GM18951 (cell line): ENCODE data around the gene TUBA1B.
"Not testable (repeated sequence)": the region's sequence is repeated elsewhere in the genome, so short reads cannot be mapped to it uniquely, and the experiment has no call there.

Experiments
- POLR2A ChIP-seq: IDR thresholded peaks from 4 replicates; pipeline ENCODE4 v1.6.1; 2011; ENCODE audit warnings: mild to moderate bottlenecking; ENCODE audit not compliant: insufficient read length, insufficient read depth; ENCODE audit errors: extremely low read depth
- in situ Hi-C: fragments of 300-500 bp; cut with MboI; formaldehyde crosslinking; loops from one replicate; pipeline ENCODE4 v1.12.0; 2022; ENCODE audit warnings: low sequenced_read_pairs, mixed read lengths, inconsistent platforms; ENCODE audit not compliant: unreplicated experiment

The TUBA1B gene

DNA sequence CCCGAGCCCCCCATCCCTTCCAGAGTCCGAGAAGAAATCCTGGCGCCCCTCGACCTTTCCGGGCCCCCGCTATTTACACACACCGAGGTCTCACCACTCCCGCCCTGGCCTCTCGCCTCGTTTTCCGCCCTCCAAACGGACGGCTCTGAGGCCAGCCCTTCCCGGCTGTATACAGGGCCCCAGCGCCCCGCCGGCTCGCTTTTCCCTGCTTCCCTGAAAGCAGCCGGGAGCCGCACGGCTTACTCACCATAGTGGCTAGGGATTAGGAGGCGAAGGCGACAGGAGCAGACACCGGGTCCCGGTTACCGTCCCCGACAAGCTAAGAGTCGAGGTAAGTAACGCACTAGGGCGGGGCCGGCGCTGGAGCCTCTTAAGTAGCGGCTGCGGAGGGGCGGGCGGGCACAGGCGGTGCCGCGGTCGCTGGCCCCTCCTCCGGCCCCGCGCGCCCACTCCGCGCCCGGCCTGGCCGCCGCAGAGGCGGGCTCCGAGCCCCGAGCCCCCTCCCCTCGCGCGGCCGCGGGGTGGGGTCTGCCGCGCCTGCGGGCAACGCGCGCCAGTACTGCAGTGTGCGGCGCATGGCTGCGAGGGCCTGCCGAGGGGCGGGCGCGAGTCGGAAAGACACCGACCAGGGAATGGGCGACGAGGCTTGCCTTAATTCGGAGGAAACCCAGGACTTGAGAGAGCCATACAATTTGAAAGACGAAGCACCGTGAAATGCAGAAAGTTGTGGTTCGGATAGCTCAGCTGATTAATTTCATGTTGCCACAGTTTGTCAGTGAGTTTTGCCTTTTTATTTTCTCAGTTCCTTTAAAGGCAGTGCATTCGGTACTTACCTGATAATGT, at the start of gene TUBA1B:
TSS of gene TUBA1B (minus strand) at position 345 of the 843 bp plus-strand sequence. CDS start at position 250, 95 bp downstream.
- in situ Hi-C loops = no loop called here
- peak; percentile 100 for TF ChIP-seq POLR2A

GRCh38 chr12:49174218-49174617, 43.0 kb upstream of the TUBA1B start:
- in situ Hi-C loops = no loop called here
- no peak for TF ChIP-seq POLR2A

GRCh38 chr12:49170924-49171323, 39.7 kb upstream of the TUBA1B start:
- no peak for TF ChIP-seq POLR2A
- in situ Hi-C loops = no loop called here

GRCh38 chr12:49165114-49165513, 33.9 kb upstream of the TUBA1B start:
- in situ Hi-C loops = no loop called here
- TF ChIP-seq POLR2A = no peak

DNA sequence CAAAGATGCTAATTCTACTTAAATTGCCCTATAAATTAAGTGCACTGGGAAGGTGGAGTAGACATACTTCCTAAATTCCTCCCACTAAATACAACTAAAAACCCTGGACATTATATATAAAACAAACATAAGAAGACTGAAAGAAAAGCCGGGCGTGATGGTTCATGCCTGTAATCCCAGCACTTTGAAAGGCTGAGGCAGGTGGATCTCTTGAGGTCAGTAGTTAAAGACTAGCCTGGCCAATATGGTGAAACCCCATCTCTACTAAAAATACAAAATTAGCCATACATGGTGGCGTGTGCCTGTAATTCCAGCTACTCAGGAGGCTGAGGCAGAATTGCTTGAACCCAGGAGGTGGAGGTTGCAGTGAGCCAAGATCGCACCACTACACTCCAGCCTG, 30.7 kb upstream of the TUBA1B start:
- in situ Hi-C loops = not testable (repeated sequence)

DNA sequence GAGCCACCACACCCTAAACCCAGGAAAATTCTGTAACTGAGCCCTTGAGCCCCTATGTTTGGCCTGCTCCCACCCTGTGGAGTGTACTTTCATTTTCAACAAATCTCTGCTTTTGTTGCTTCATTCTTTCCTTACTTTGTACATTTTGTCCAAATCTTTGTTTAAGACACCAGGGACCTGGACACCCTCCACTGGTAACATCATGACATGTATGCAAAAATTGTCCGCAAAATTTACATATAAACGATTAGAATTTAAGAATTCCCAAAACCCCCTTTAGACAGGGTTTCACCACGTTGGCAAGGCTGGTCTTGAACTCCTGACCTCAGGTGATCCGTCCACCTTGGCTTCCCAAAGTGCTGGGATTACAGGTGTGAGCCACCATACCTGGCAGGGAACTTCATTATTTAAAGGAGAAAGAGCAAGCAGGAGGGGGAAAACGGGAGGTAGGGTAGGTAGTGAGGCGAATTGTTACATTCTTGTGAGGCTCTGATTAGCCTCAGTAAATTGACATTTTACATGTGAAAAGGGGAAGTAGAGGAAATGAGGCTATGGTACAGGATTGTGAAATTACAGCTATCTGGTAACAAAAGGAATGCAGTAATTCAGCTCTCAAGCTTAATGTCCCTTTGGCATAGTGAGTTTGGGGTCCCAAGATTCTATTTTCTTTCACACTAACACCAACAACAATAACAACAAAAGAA, 30.0 kb upstream of the TUBA1B start:
- no peak for TF ChIP-seq POLR2A

GRCh38 chr12:49160399-49160798, 29.2 kb upstream of the TUBA1B start:
- in situ Hi-C loops = no loop called here
- peak; percentile 20 for TF ChIP-seq POLR2A

More for the DNA sequence above, 30.0 kb upstream of the TUBA1B start:
- in situ Hi-C loops = no loop called here

- in situ Hi-C loops = no loop called here
- no peak for TF ChIP-seq POLR2A
These were observed 23.0 kb upstream of the TUBA1B start for GRCh38 chr12:49154221-49154620.

- in situ Hi-C loops = no loop called here
- no peak for TF ChIP-seq POLR2A
These were observed 16.2 kb upstream of the TUBA1B start for GRCh38 chr12:49147384-49147783.

DNA sequence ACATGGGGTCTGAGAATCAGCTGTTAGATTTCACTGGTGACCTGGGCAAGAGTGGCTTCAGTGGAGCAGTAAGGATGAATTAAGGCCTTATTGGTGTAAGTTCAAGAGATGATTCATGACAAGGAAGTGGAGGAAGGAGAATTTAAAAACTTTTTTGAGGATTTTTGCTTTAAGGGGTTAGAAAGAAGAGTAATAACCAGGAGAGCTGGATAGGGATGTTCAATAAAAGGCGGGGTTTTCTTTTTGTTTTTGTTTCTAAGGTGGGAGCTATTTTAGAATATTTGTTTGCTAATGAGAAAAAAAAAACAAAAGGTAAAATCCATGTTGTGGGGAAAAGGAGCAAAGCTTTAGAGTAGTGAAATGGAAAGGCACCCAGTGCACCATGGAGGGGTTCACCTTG, 15.2 kb upstream of the TUBA1B start:
- in situ Hi-C loops = no loop called here
- no peak for TF ChIP-seq POLR2A

DNA sequence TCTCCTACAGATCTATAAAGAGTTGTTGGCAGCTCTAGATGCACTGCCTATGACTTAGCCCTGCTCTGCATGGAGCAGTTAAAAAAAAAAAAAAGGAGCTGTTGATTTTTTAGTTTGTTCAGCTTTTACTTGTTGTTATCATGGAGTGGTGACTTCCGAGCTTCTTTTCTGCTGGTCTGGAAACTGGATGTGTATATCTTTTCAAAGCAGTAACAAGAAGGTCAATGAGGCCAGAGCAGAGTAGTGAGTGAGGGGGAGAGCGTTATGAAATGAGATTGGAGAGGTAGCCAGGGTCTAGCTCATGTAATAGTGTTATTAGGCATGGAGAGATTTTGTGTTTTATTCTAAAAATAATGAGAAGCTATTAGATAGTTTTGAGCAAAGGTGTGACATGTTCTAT, 13.2 kb upstream of the TUBA1B start:
- in situ Hi-C loops = no loop called here
- TF ChIP-seq POLR2A = no peak

- in situ Hi-C loops = no loop called here
- no peak for TF ChIP-seq POLR2A
These were observed 7.8 kb upstream of the TUBA1B start for GRCh38 chr12:49138999-49139398.

GRCh38 chr12:49138587-49138986, 7.4 kb upstream of the TUBA1B start:
- in situ Hi-C loops = no loop called here
- no peak for TF ChIP-seq POLR2A

- in situ Hi-C loops = no loop called here
- TF ChIP-seq POLR2A = no peak
These were observed 6.3 kb upstream of the TUBA1B start for GRCh38 chr12:49137476-49137875.

DNA sequence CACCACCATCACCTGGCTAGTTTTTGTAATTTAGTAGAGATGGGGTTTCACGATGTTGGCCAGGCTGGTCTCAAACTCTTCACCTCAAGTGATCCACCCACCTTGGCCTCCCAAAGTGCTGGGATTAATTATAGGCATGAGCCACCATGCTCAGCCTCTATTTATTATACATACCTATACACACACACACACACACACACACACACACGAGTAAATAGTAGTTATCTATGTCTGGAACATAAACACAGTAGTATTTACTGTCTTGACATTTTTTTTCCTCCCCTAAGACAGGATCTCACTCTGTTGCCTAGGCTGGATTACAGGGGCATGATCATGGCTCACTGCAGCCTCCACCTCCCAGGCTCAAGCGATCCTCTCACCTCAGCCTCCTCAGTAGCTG, 5.8 kb upstream of the TUBA1B start:
- in situ Hi-C loops = not testable (repeated sequence)
